ENCODE data around the gene ADAMTSL1. TPM values are rescaled to one million over a fixed set of nuclear protein-coding genes. Genes with fewer than 3 reads are reported as not detected.

Gene ADAMTSL1
- total and polyA plus RNA-seq, 2 donors (not counting 3 experiments of a cell fraction or from before 2014, with no cell fraction given), result 15.0 to 18.4 TPM

DNA sequence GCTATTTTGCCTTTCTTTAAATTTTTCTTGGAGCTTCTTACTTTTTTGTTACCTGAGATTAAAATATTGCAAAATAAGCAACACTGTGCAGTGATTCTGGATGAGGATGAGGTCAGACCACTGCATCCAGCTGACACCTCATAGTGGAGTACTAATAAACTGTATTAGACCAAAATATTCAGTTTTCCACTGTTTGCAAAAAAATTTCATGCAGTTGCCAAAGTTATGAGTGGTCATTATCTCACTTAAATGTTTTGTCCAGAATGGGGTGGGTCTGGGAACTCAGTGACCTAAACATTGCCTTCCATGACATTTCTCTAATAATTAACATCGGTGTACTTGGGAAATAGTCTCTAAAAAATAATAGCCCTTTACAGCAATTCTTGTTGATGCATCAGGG lies 143.8 kb downstream of the ADAMTSL1 start:
- TF ChIP-seq FOS (IDR thresholded peaks at IDR 0.05; ENCODE audit: borderline replicate concordance, insufficient read depth, low read length), result no peak
- TF ChIP-seq POLR2A (IDR thresholded peaks at IDR 0.05; ENCODE audit: low read depth, low read length), result no peak
- TF ChIP-seq, protein P1, sequence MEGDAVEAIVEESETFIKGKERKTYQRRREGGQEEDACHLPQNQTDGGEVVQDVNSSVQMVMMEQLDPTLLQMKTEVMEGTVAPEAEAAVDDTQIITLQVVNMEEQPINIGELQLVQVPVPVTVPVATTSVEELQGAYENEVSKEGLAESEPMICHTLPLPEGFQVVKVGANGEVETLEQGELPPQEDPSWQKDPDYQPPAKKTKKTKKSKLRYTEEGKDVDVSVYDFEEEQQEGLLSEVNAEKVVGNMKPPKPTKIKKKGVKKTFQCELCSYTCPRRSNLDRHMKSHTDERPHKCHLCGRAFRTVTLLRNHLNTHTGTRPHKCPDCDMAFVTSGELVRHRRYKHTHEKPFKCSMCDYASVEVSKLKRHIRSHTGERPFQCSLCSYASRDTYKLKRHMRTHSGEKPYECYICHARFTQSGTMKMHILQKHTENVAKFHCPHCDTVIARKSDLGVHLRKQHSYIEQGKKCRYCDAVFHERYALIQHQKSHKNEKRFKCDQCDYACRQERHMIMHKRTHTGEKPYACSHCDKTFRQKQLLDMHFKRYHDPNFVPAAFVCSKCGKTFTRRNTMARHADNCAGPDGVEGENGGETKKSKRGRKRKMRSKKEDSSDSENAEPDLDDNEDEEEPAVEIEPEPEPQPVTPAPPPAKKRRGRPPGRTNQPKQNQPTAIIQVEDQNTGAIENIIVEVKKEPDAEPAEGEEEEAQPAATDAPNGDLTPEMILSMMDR (IDR thresholded peaks at IDR 0.05; ENCODE audit: extremely low read depth in 1 of 2, insufficient read depth in 1 of 2, low read depth in 1 of 2, low read length in 2 of 2), result no peak
- TF ChIP-seq GATA2 (IDR thresholded peaks at IDR 0.05; ENCODE audit: insufficient read depth, insufficient read length, low read depth, low read length), result no peak
- TF ChIP-seq, protein P2, sequence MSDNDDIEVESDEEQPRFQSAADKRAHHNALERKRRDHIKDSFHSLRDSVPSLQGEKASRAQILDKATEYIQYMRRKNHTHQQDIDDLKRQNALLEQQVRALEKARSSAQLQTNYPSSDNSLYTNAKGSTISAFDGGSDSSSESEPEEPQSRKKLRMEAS (IDR thresholded peaks at IDR 0.05; ENCODE audit: insufficient read depth, insufficient read length), result no peak
- no peak for TF ChIP-seq MYC (IDR thresholded peaks at IDR 0.05; ENCODE audit: low read depth, low read length)
- TF ChIP-seq JUN (IDR thresholded peaks at IDR 0.05; ENCODE audit: borderline replicate concordance, insufficient read depth, insufficient read length, low read depth), result no peak
- no peak for TF ChIP-seq EZH2 (IDR thresholded peaks at IDR 0.05; ENCODE audit: borderline replicate concordance, low read depth, low read length, severe bottlenecking)
- no peak for TF ChIP-seq POLR2AphosphoS5 (IDR thresholded peaks at IDR 0.05; ENCODE audit: insufficient read depth, low read depth, low read length)
- FAIRE-seq (no peak), DNase-seq (ENCODE audit: low read depth, low spot score) (no peak)
- Histone ChIP-seq H2AFZ (ENCODE audit: low read depth, low read length) (no peak overlapping the region), H3K4me2 (ENCODE audit: insufficient read depth, low read length) (no peak overlapping the region), H3K9me1 (replicated peaks; ENCODE audit: control insufficient read depth, extremely low read depth, insufficient read depth, low read length) (no peaks in the 10 kb centered on the region), H3K4me3 (replicated peaks in 1 of 3; ENCODE audit: insufficient read depth in 1 of 3, low read depth in 1 of 3, low read length in 3 of 3) (no peak overlapping the region), H3K27ac (ENCODE audit: insufficient read depth, low read depth, low read length) (no peak overlapping the region), H3K36me3 (ENCODE audit: control insufficient read depth in 2 of 2, extremely low read depth in 1 of 2, insufficient read depth in 2 of 2, low read length in 2 of 2) (no peaks in the 10 kb centered on the region), H3K27me3 (ENCODE audit: control insufficient read depth in 2 of 2, insufficient read depth in 2 of 2, low read length in 2 of 2) (no peaks in the 10 kb centered on the region), H3K4me1 (ENCODE audit: control insufficient read depth, extremely low read depth, insufficient read depth, low read length) (no peaks in the 10 kb centered on the region), H3K79me2 (ENCODE audit: control insufficient read depth, insufficient read depth, low read length) (no peaks in the 10 kb centered on the region), H3K9me3 (replicated peaks; ENCODE audit: control insufficient read depth, insufficient read depth, low read length) (no peaks in the 10 kb centered on the region), H4K20me1 (replicated peaks; ENCODE audit: control insufficient read depth, extremely low read depth, insufficient read depth, low read length) (no peaks in the 10 kb centered on the region), H3K9ac (replicated peaks; ENCODE audit: extremely low read depth, insufficient read depth, low read length) (no peak overlapping the region)
- intact Hi-C loops (cut with micrococcal nuclease) (no loop called here), dilution Hi-C loops (cut with MboI; ENCODE audit: extremely low pct_ligation_motif_present, low sequenced_read_pairs) (no loop called here)
- ChIA-PET CTCF (no interaction called here), POLR2A (no interaction called here)
- BruUV-seq (replicated peaks), result no TSS peak
